NCI-H748 (cell line): ENCODE measurements around the gene PRIMPOL.

Experiments used
- DNase-seq: peaks from one replicate; lab custom pipeline; 2025; ENCODE audit not compliant: unreplicated experiment; lab: John Stamatoyannopoulos, UW

Gene PRIMPOL

GRCh38 chr4:184664445-184665210, 15.1 kb downstream of the PRIMPOL start:
- no peak for DNase-seq

- DNase-seq, result no peak
These were observed 17.1 kb downstream of the PRIMPOL start for GRCh38 chr4:184666670-184667069.

- DNase-seq, result no peak
These were observed 18.6 kb downstream of the PRIMPOL start for GRCh38 chr4:184668096-184668495.

- DNase-seq, result no peak
These were observed 19.1 kb downstream of the PRIMPOL start for GRCh38 chr4:184668511-184669114.

GRCh38 chr4:184669251-184669650, 19.7 kb downstream of the PRIMPOL start:
- no peak for DNase-seq

- DNase-seq, result no peak
These were observed 21.6 kb downstream of the PRIMPOL start for GRCh38 chr4:184671101-184671500.

GRCh38 chr4:184672741-184673140, 23.2 kb downstream of the PRIMPOL start:
- no peak for DNase-seq

GRCh38 chr4:184674011-184674410, 24.5 kb downstream of the PRIMPOL start:
- no peak for DNase-seq

- DNase-seq, result no peak
These were observed 25.5 kb downstream of the PRIMPOL start for GRCh38 chr4:184675018-184675417.

GRCh38 chr4:184675821-184676492, 26.4 kb downstream of the PRIMPOL start:
- DNase-seq, result no peak

- no peak for DNase-seq
These were observed 31.2 kb downstream of the PRIMPOL start for GRCh38 chr4:184680698-184681097.

- no peak for DNase-seq
These were observed 32.4 kb downstream of the PRIMPOL start for GRCh38 chr4:184681916-184682315.

GRCh38 chr4:184684491-184685189, 35.1 kb downstream of the PRIMPOL start:
- no peak for DNase-seq

- no peak for DNase-seq
These were observed 38.5 kb downstream of the PRIMPOL start for GRCh38 chr4:184688005-184688404.

- no peak for DNase-seq
These were observed 38.9 kb downstream of the PRIMPOL start for GRCh38 chr4:184688447-184688846.

GRCh38 chr4:184689681-184690080, 40.1 kb downstream of the PRIMPOL start:
- no peak for DNase-seq

- DNase-seq, result no peak
These were observed 43.5 kb downstream of the PRIMPOL start for GRCh38 chr4:184693056-184693455.

GRCh38 chr4:184694412-184694956, 44.9 kb downstream of the PRIMPOL start:
- DNase-seq, result no peak

GRCh38 chr4:184695178-184695896, 45.8 kb downstream of the PRIMPOL start:
- DNase-seq, result no peak

GRCh38 chr4:184697956-184698355, 48.4 kb downstream of the PRIMPOL start:
- no peak for DNase-seq

GRCh38 chr4:184699941-184700340, 50.4 kb downstream of the PRIMPOL start:
- DNase-seq, result no peak
